ENCODE data around the gene SMYD3.

- TF ChIP-seq CTCF (IDR thresholded peaks at IDR 0.05) (no peak), POLR2A (IDR thresholded peaks at IDR 0.05) (no peak)
These were observed 806.4 kb downstream of the SMYD3 start for GRCh38 chr1:245700631-245701030.

Measured in heart left ventricle (tissue), 13 donors.